ENCODE results near the gene EIF2AK2. TPM values are rescaled to one million over a fixed set of nuclear protein-coding genes. Genes with fewer than 3 reads are reported as not detected.

Gene EIF2AK2
- total and polyA plus RNA-seq, 10 of the 15 experiments (the other 5 are each of a cell fraction or from before 2014, with no cell fraction given) = 16.2 to 81.4 (median 63.3) TPM

GRCh38 chr2:37090019-37090477 is 66.7 kb downstream of the EIF2AK2 start (continued):
- peak; percentile 84 for TF ChIP-seq NFIC (IDR thresholded peaks at IDR 0.05; ENCODE audit: low read depth, low read length)
- no peak for TF ChIP-seq SUZ12 (IDR thresholded peaks at IDR 0.05; ENCODE audit: unreplicated experiment)
- TF ChIP-seq ZBTB11 (CRISPR knock-in tag; IDR thresholded peaks at IDR 0.05) = no peak
- peak; percentile 99 for TF ChIP-seq SPI1 (IDR thresholded peaks at IDR 0.05; ENCODE audit: borderline replicate concordance, insufficient read depth, low read depth, low read length)
- no peak for TF ChIP-seq FOS (IDR thresholded peaks at IDR 0.05; ENCODE audit: borderline replicate concordance, extremely low read depth, insufficient read length)
- TF ChIP-seq YBX1 (IDR thresholded peaks at IDR 0.05) = no peak
- no peak for TF ChIP-seq USF2 (IDR thresholded peaks at IDR 0.05; ENCODE audit: borderline replicate concordance, low read depth, low read length)
- TF ChIP-seq TCF3 (IDR thresholded peaks at IDR 0.05; ENCODE audit: borderline replicate concordance, insufficient read depth, low read depth, low read length) = no peak
- TF ChIP-seq SKIL (IDR thresholded peaks at IDR 0.05; ENCODE audit: low read depth, poor library complexity, severe bottlenecking) = peak; percentile 74
- no peak for TF ChIP-seq SMARCA5 (IDR thresholded peaks at IDR 0.05)
- peak; percentile 67 to 77 for TF ChIP-seq IKZF2 (IDR thresholded peaks at IDR 0.05)
- TF ChIP-seq EP300 (IDR thresholded peaks at IDR 0.05; ENCODE audit: borderline replicate concordance in 1 of 2, control insufficient read depth in 1 of 2, low read depth in 2 of 2, low read length in 2 of 2) = peak; percentile 78; a peak in 3 of 4 replicates
- peak; percentile 66 for TF ChIP-seq CREM (IDR thresholded peaks at IDR 0.05; ENCODE audit: low read depth)
- no peak for TF ChIP-seq GABPA (IDR thresholded peaks at IDR 0.05; ENCODE audit: low read depth)
- no peak for TF ChIP-seq PRDM15 (CRISPR knock-in tag; IDR thresholded peaks at IDR 0.05)
- TF ChIP-seq TAF1 (IDR thresholded peaks at IDR 0.05; ENCODE audit: borderline replicate concordance, low read depth, low read length) = peak; percentile 56; the same call in 1 of the 2 replicates
- TF ChIP-seq RAD21 (IDR thresholded peaks at IDR 0.05; ENCODE audit: insufficient read depth, low read depth, low read length) = peak; percentile 27; the same call in 1 of the 2 replicates
- 0 out of 2 replicates have a peak, but pooled peaks have one; percentile 37 for TF ChIP-seq KDM1A (IDR thresholded peaks at IDR 0.05; ENCODE audit: borderline replicate concordance)
- TF ChIP-seq SP1 (IDR thresholded peaks at IDR 0.05; ENCODE audit: low read depth, low read length) = peak; percentile 55
- no peak for TF ChIP-seq TCF12 (IDR thresholded peaks at IDR 0.05; ENCODE audit: low read depth, low read length)
- TF ChIP-seq STAT1 (conservative IDR thresholded peaks at IDR 0.05) = no peak

All from GM12878 (cell line).